Stimulated activated CD8-positive, alpha-beta memory T cell treated with anti-CD3 and anti-CD28 coated beads, Interleukin-12 subunit alpha, Interleukin-12 subunit beta, amount 100 ng/mL, for 24 hours (primary cell): ENCODE data around the gene MTHFD1L.
"Not testable (repeated sequence)": the region's sequence is repeated elsewhere in the genome, so short reads cannot be mapped to it uniquely, and the experiment has no call there.

Experiments
- DNase-seq: peaks from one replicate; pipeline ENCODE4 v3.0.0-alpha.2; 2020; ENCODE audit errors: extremely low read depth

MTHFD1L gene

GRCh38 chr6:151015101-151015700 lies 149.7 kb downstream of the MTHFD1L start:
- DNase-seq: no peak

- DNase-seq: no peak
Observed at GRCh38 chr6:151016107-151016506, 150.6 kb downstream of the MTHFD1L start.

GRCh38 chr6:151018046-151018445 lies 152.5 kb downstream of the MTHFD1L start:
- DNase-seq: no peak

- no peak for DNase-seq
Observed at GRCh38 chr6:151018911-151019782, 153.6 kb downstream of the MTHFD1L start.

GRCh38 chr6:151021896-151022295 lies 156.4 kb downstream of the MTHFD1L start:
- no peak for DNase-seq

- no peak for DNase-seq
Observed at GRCh38 chr6:151022492-151022891, 157.0 kb downstream of the MTHFD1L start.

GRCh38 chr6:151023342-151023741 lies 157.8 kb downstream of the MTHFD1L start:
- DNase-seq: no peak

GRCh38 chr6:151024597-151024996 lies 159.1 kb downstream of the MTHFD1L start:
- no peak for DNase-seq

- DNase-seq: no peak
Observed at GRCh38 chr6:151025076-151025475, 159.6 kb downstream of the MTHFD1L start.

- DNase-seq: no peak
Observed at GRCh38 chr6:151026041-151026663, 160.7 kb downstream of the MTHFD1L start.

GRCh38 chr6:151027295-151027747 lies 161.8 kb downstream of the MTHFD1L start:
- DNase-seq: no peak

- DNase-seq: no peak
Observed at GRCh38 chr6:151027936-151028838, 162.7 kb downstream of the MTHFD1L start.

GRCh38 chr6:151029970-151030369 lies 164.5 kb downstream of the MTHFD1L start:
- no peak for DNase-seq

GRCh38 chr6:151032034-151032433 lies 166.5 kb downstream of the MTHFD1L start:
- DNase-seq: no peak

- DNase-seq: no peak
Observed at GRCh38 chr6:151034825-151035781, 169.6 kb downstream of the MTHFD1L start.

- DNase-seq: not testable (repeated sequence)
Observed at GRCh38 chr6:151036211-151036721, 170.8 kb downstream of the MTHFD1L start.

GRCh38 chr6:151036869-151037680 lies 171.6 kb downstream of the MTHFD1L start:
- DNase-seq: no peak

- DNase-seq: no peak
Observed at GRCh38 chr6:151038616-151039015, 173.1 kb downstream of the MTHFD1L start.

- DNase-seq: not testable (repeated sequence)
Observed at GRCh38 chr6:151040888-151041521, 175.5 kb downstream of the MTHFD1L start.
